GM20000 (cell line): Measurements from ENCODE around the gene ST6GALNAC6.

Experiments used
- DNase-seq: peaks from one replicate; pipeline ENCODE4 v3.0.0; 2012; ENCODE audit warnings: low spot score
- TF ChIP-seq, protein P1 (sequence below): IDR thresholded peaks from 2 replicates; pipeline ENCODE4 v1.5.1; 2012; ENCODE audit warnings: mild to moderate bottlenecking, control low read depth; ENCODE audit errors: extremely low read depth, missing control alignments

The ST6GALNAC6 gene

GRCh38 chr9:127943731-127944144, 44.3 kb upstream of the ST6GALNAC6 start:
- TF ChIP-seq, protein P1, sequence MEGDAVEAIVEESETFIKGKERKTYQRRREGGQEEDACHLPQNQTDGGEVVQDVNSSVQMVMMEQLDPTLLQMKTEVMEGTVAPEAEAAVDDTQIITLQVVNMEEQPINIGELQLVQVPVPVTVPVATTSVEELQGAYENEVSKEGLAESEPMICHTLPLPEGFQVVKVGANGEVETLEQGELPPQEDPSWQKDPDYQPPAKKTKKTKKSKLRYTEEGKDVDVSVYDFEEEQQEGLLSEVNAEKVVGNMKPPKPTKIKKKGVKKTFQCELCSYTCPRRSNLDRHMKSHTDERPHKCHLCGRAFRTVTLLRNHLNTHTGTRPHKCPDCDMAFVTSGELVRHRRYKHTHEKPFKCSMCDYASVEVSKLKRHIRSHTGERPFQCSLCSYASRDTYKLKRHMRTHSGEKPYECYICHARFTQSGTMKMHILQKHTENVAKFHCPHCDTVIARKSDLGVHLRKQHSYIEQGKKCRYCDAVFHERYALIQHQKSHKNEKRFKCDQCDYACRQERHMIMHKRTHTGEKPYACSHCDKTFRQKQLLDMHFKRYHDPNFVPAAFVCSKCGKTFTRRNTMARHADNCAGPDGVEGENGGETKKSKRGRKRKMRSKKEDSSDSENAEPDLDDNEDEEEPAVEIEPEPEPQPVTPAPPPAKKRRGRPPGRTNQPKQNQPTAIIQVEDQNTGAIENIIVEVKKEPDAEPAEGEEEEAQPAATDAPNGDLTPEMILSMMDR, result peak; percentile 90
- peak; percentile 89 for DNase-seq

GRCh38 chr9:127943011-127943662, 43.7 kb upstream of the ST6GALNAC6 start:
- DNase-seq, result no peak
- TF ChIP-seq, protein P1, result no peak

GRCh38 chr9:127942216-127943010, 43.0 kb upstream of the ST6GALNAC6 start:
- TF ChIP-seq, protein P1, result peak; percentile 91
- DNase-seq, result peak; percentile 76

DNA sequence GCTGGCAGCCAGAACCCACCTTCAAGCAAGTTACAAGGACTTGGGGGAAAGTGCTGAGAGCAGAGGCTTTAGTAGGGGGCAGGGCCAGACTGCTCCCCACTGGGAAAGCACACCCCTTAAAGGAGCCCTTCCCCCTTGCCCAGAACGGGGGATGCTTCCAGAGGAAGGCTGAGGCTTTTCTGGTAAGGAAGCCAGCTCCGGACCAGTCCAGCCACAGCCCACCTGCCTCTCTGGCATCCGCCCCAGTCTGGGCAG, 42.5 kb upstream of the ST6GALNAC6 start:
- TF ChIP-seq, protein P1, result no peak
- DNase-seq, result no peak

DNA sequence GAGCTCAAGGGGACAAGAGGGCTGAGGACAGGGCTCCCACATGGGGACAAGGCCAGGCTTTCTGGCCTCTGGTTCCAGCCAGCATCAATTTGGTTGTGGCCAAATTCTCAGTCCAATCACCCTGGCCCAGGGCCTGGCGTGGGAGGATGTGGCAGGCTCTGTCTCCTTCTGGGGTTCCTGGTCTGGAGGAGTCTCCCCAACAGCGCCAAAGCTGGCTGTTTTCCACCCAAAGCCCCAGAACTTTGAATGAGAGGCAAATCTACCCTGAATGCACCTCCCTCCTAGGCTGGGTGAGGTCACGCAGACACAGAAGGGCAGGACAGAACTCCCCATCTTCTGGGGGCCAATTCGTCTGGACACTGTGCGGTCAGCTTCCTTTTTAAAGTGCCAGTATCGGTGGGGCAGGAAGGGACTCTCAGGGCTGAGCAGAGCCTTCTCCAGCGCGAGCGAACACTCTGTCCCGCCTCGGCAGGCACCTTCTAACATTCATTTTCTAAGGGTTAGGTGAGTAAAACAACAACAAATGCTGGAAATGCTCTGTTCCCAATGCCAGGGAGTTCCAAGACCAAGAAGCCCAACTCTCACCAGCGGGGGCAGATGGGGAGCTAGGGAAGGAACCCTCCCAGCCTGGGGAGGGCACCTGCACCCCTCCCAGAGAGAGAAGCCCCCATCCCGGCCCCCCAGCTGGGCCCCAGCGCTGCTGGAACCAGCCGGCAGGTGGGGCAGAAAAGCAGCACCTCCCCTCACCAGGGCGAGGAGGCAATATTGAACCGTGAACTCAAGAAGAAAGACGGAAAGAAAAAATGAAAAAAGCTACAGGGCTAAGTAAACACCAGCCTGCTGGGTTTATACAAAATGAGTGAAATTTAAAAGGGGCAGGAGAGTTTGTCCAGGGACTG, 41.9 kb upstream of the ST6GALNAC6 start:
- DNase-seq, result no peak
- TF ChIP-seq, protein P1, result no peak

DNA sequence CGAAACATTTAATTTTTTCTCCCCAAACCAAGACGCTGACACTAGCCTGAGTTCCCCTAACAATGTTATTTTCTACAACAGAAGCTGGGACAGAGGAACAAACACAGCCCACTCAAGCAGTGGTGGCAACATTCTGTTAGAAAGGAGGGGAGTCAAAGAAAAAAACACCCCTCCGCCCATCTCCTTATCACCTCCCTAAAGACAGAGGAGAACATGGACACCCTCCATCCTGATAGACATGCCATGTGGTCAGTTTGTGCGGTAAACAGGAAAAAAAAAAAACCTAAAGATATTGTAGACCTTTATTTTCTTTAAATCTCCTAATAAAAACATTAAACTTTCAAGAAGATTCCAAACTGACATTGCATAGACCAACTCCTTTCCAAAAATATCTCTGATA, 41.2 kb upstream of the ST6GALNAC6 start:
- TF ChIP-seq, protein P1, result no peak
- no peak for DNase-seq

- no peak for DNase-seq
- TF ChIP-seq, protein P1, result no peak
Measured at GRCh38 chr9:127938298-127938690, 38.9 kb upstream of the ST6GALNAC6 start.
